ENCODE measurements around the gene ZBTB37.
"Not testable (repeated sequence)": the region's sequence is repeated elsewhere in the genome, so short reads cannot be mapped to it uniquely, and the experiment has no call there.

The ZBTB37 gene

GRCh38 chr1:173868266-173869020 lies at the start of gene ZBTB37:
Gene ZBTB37, plus strand, starts transcription at chr1:173868380. Its CDS starts 1,846 bp downstream, at chr1:173870226.
- peak; percentile 95 for DNase-seq (ENCODE audit: low spot score)

- DNase-seq (ENCODE audit: low spot score) = no peak
These were observed 49.7 kb upstream of the ZBTB37 start for GRCh38 chr1:173818459-173818858.

- no peak for DNase-seq (ENCODE audit: low spot score)
These were observed 46.5 kb upstream of the ZBTB37 start for GRCh38 chr1:173821680-173822079.

- DNase-seq (ENCODE audit: low spot score) = no peak
These were observed 44.3 kb upstream of the ZBTB37 start for GRCh38 chr1:173823781-173824314.

- DNase-seq (ENCODE audit: low spot score) = peak; percentile 93
These were observed 43.7 kb upstream of the ZBTB37 start, which contains the start of the genes CENPL and DARS2 for GRCh38 chr1:173824315-173825081. Gene CENPL, minus strand, starts transcription at chr1:173824883. Its CDS starts 13,584 bp downstream, at chr1:173811299. Gene DARS2, plus strand, starts transcription at chr1:173824673. Its CDS starts 557 bp downstream, at chr1:173825230.

GRCh38 chr1:173827611-173828010 lies 40.6 kb upstream of the ZBTB37 start:
- no peak for DNase-seq (ENCODE audit: low spot score)

GRCh38 chr1:173832748-173833147 lies 35.4 kb upstream of the ZBTB37 start:
- DNase-seq (ENCODE audit: low spot score) = no peak

GRCh38 chr1:173852105-173852504 lies 16.1 kb upstream of the ZBTB37 start:
- DNase-seq (ENCODE audit: low spot score) = no peak

- DNase-seq (ENCODE audit: low spot score) = no peak
These were observed 15.1 kb upstream of the ZBTB37 start for GRCh38 chr1:173853074-173853473.

GRCh38 chr1:173856014-173856413 lies 12.2 kb upstream of the ZBTB37 start:
- DNase-seq (ENCODE audit: low spot score) = no peak

GRCh38 chr1:173856903-173857302 lies 11.3 kb upstream of the ZBTB37 start:
- no peak for DNase-seq (ENCODE audit: low spot score)

GRCh38 chr1:173857363-173857917 lies 10.7 kb upstream of the ZBTB37 start:
- DNase-seq (ENCODE audit: low spot score) = no peak

- DNase-seq (ENCODE audit: low spot score) = not testable (repeated sequence)
These were observed 8.6 kb upstream of the ZBTB37 start for GRCh38 chr1:173859547-173859946.

- DNase-seq (ENCODE audit: low spot score) = no peak
These were observed 8.1 kb upstream of the ZBTB37 start for GRCh38 chr1:173860065-173860464.

- DNase-seq (ENCODE audit: low spot score) = no peak
These were observed 6.4 kb upstream of the ZBTB37 start for GRCh38 chr1:173861731-173862145.

- not testable (repeated sequence) for DNase-seq (ENCODE audit: low spot score)
These were observed 5.9 kb upstream of the ZBTB37 start for GRCh38 chr1:173862146-173862768.

- no peak for DNase-seq (ENCODE audit: low spot score)
These were observed 5.4 kb upstream of the ZBTB37 start for GRCh38 chr1:173862769-173863223.

GRCh38 chr1:173863224-173864161 lies 4.7 kb upstream of the ZBTB37 start:
- DNase-seq (ENCODE audit: low spot score) = no peak

- peak; percentile 35 for DNase-seq (ENCODE audit: low spot score)
These were observed 3.9 kb upstream of the ZBTB37 start for GRCh38 chr1:173864179-173864867.

Measured in CD4-positive, alpha-beta T cell treated with Interleukin-15 for 4 hours (primary cell).